GM20000 (cell line): ENCODE data around the gene HOXC5.

Experiments
- DNase-seq: peaks from one replicate; pipeline ENCODE4 v3.0.0; 2012; ENCODE audit warnings: low spot score
- TF ChIP-seq, protein P1 (sequence below): IDR thresholded peaks from 2 replicates; pipeline ENCODE4 v1.5.1; 2012; ENCODE audit warnings: mild to moderate bottlenecking, control low read depth; ENCODE audit errors: extremely low read depth, missing control alignments

Gene HOXC5

GRCh38 chr12:54024581-54025305 lies 8.1 kb upstream of the HOXC5 start:
- no peak for DNase-seq
- TF ChIP-seq, protein P1, sequence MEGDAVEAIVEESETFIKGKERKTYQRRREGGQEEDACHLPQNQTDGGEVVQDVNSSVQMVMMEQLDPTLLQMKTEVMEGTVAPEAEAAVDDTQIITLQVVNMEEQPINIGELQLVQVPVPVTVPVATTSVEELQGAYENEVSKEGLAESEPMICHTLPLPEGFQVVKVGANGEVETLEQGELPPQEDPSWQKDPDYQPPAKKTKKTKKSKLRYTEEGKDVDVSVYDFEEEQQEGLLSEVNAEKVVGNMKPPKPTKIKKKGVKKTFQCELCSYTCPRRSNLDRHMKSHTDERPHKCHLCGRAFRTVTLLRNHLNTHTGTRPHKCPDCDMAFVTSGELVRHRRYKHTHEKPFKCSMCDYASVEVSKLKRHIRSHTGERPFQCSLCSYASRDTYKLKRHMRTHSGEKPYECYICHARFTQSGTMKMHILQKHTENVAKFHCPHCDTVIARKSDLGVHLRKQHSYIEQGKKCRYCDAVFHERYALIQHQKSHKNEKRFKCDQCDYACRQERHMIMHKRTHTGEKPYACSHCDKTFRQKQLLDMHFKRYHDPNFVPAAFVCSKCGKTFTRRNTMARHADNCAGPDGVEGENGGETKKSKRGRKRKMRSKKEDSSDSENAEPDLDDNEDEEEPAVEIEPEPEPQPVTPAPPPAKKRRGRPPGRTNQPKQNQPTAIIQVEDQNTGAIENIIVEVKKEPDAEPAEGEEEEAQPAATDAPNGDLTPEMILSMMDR, result no peak

- TF ChIP-seq, protein P1, result no peak
These were observed 7.1 kb upstream of the HOXC5 start for GRCh38 chr12:54025499-54026405.

DNA sequence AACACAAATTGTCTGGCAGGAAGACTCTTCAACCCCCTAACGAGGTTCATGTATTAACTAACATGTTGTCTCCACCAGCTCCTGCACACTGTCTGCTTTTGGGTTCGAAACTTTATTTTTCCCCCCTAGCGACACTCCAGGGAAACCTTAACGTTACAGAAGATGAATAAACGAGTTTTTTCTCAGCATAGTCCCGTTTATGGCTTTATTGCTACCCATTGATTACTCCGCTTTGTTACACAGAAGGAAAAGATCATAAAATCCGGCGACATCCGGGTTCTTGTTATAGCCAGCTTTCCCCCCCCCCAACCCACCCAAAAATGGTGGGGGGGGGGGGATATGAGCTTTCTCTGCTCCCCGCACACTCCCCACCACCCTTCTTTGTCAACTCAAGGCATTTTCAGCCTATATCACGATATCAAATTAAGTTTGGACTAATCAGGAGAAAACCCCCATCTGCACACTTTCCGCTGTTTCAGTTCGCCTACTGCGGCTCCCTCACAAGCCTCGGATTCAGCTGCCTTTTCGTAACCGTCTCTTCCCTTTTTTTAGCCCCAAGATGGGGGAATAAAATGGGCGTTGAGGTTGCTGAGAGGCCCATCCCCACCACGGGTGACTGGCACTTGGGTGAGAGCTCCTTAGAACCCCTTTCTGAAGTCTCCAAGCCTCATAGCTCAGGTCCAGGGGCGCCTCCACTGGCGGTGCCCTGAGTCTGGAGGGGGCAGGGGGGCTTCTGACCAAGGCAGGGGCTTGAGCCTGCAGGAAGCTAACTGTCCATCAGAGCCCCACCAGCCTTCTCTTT lies 6.0 kb upstream of the HOXC5 start:
- no peak for DNase-seq
- TF ChIP-seq, protein P1, result no peak

More at GRCh38 chr12:54025499-54026405, 7.1 kb upstream of the HOXC5 start:
- no peak for DNase-seq

DNA sequence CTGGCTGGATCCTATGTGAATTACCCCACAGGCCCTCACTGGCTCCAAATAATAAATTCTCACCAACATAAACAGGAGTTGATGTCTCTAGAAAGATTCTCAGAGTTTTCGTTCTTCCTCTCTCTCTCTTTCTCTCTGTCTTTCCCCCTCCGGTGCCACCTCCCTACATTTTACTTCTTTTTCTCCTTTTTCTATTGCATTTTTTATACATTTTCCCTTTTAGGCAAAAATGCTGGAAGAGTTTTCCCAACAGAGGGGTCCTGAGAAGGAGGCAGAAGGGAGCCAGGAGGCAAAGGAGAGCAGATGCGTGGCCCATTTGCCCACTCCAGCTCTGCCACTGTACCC lies 5.4 kb upstream of the HOXC5 start:
- no peak for DNase-seq
- TF ChIP-seq, protein P1, result no peak

- DNase-seq, result no peak
- TF ChIP-seq, protein P1, result no peak
These were observed 4.3 kb upstream of the HOXC5 start, which contains the start of gene HOXC6 for GRCh38 chr12:54028314-54029201. HOXC6 (plus strand) TSS chr12:54028440; CDS start chr12:54028522, 82 bp downstream.

- DNase-seq, result no peak
- TF ChIP-seq, protein P1, result no peak
These were observed 3.1 kb upstream of the HOXC5 start for GRCh38 chr12:54029529-54030441.
